ENCODE measurements around the gene TRIM3. TPM values are rescaled to one million over a fixed set of nuclear protein-coding genes. Genes with fewer than 3 reads are reported as not detected.
A peak's percentile ranks its signal among the peaks of the same experiment; 100 is the strongest.

TRIM3 gene
- total RNA-seq, 1 donor from 2014 or later = 46.3 TPM

DNA sequence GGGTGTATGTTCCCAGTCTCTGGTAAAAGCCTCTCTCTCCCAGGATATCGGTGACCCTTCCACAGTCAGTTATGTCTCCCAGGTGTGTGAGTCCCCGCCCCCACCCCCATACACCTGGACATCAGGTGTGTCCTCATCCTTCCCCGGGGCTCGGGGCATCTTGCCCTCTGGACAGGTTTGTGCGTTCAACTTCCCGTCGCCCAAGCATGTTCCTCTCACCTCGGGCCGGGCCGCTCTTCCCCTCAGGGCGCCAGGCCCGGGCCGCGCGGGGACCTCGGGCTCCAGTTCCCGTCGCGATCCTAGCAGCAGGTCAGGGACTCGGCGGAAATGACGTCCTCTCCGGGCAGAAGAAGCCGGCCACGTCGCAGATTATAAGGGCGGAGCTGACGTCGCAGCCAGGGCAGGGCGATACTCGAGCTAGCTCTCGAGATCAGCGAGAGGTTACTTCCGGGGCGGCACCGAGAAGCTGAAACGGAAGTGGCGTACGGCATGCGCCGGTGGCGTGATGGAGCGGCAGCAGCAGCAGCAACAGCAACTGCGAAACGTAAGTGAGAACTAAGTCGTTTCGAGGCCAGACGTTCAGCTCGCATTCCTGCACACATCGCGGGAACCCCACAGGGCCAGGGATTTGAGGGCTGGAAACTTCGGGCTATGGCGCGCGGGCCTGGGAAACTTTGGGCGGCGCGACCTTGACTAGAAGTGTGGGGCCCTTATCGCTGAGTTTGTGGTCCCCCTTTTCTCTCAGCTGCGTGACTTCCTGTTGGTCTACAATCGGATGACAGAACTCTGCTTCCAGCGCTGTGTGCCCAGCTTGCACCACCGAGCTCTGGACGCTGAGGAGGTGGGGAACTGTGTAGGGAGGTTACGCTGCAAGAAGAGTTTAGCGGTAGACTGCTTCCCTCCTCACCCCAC, 7.5 kb upstream of the TRIM3 start, which contains the start of the genes ARFIP2 and TIMM10B:
TSS of gene ARFIP2 (minus strand) at position 320 of the 912 bp plus-strand sequence. CDS start 910 bp downstream, outside the sequence.
TSS of gene TIMM10B (plus strand) at position 490 of the 912 bp plus-strand sequence. CDS start at position 506, 16 bp downstream.
- peak; percentile 79 for DNase-seq (ENCODE audit: extremely low read depth, low read depth, low spot score)

DNA sequence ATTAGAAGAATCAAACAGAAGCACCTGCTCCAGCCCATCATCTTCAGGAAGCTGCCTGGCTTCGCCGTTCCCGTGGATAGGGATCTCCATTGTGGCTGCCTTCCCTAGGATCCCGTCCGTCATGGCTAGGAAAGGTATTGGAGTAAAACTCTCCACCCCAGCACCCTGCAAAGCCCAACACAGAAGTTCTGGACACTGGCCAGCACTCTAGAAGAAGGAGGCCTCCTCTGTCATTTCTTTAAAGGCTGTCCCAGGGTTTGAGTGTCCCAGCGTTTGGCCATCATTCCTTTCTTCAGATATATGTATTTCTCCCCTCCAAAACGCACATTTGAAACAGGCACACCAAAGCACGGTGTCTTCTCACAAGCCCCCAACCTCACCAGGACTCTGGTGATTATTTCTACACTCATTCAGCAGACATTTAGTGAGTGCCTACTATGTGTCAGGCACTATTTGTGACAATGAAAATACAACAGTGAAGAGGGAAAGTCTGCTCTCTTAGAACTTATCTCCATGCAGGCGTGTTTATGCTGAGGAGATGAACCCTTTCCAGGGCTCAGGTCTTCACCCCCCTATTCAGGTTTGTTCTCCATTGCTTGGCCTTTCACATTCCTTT, 6.7 kb upstream of the TRIM3 start:
- no peak for DNase-seq (ENCODE audit: extremely low read depth, low read depth, low spot score)

DNA sequence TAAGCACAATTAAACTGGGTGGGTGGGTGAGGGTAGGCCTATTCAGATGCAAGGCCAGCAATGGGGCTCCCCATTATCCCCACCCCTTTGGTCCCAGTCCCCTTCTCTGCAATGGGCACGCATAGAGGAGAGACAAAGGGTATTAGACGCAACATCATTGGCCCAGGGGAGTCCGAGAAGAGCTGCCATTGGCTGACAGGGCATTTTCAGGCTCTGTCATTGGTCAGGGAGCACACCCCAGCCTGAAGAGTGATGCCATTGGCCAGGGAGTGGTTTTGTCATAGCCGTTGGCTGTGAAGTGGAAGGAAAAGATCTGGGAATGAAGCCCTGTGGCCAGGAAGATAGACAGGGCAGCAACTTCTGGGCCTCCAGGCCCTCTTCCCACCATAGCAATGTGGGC, 2.8 kb upstream of the TRIM3 start:
- no peak for DNase-seq (ENCODE audit: extremely low read depth, low read depth, low spot score)

DNA sequence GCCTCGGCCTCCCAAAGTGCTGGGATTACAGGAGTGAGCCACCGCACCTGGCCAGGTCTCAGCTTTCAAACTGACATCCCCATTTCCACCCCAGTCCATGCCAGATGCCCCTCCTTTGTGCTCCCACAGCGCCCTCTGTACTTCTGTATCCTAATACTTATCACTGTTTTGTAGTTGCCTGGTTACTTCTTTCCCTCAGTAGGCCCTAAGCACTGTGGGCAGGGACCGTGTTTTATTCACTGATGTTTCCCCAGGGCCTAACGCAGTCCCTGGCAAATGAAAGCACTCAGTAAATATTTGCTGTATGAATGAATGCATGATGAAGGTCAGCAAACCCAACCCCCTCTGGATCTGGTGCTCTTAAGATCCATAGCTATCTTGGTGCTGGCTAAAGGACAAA, 2.2 kb upstream of the TRIM3 start:
- DNase-seq (ENCODE audit: extremely low read depth, low read depth, low spot score) = no peak

DNA sequence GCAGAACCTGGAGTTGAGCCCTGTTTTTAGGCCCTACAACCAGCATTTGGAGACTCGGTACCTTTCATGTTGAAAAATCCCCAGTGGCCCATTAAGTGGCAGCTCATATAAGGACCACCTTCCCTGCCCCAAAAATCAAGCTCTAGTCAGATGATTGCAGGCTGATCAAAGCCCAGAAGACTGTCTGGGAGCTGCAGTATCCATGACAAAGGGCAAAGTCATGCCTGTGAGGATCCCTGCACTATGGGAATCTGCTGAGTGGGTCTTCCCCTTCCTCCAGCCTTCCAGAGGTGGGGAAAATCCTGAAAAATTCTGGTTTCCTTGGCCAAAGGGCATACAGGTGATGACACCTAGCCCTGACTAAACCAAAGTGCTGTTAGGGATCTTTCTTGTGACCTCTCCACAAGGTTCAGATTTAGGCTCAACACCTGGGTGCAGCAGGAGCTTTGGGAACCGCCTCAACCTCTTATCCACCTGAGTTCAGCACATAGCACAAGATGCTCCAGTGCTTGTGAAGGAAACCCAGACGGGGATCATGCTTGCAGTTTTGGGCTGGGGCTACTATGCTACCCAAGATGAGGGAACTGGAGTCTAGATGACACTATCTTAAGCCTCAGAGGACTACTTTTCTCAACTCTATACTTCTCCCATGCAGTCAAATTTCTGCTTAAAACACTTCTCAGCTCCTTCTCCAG, 1.2 kb upstream of the TRIM3 start:
- DNase-seq (ENCODE audit: extremely low read depth, low read depth, low spot score) = no peak

DNA sequence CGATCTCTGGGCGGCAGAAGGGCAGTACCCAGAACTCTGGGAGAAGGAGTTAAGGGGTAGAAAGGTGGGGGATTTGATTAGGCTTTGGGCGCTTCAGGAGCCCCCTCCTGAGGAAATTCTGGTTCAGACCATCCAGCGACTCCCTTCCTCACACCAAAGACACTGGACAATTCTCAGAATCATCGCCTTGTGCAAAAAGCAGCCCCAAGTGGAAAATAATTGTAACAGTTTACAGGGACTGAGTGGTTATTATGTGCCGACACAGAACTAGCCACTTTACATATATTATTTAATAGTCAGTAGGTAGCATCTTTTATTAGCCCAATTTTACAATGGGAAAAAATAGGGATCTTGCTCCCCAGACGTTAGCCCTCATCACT, 662 bp upstream of the TRIM3 start:
- no peak for DNase-seq (ENCODE audit: extremely low read depth, low read depth, low spot score)

DNA sequence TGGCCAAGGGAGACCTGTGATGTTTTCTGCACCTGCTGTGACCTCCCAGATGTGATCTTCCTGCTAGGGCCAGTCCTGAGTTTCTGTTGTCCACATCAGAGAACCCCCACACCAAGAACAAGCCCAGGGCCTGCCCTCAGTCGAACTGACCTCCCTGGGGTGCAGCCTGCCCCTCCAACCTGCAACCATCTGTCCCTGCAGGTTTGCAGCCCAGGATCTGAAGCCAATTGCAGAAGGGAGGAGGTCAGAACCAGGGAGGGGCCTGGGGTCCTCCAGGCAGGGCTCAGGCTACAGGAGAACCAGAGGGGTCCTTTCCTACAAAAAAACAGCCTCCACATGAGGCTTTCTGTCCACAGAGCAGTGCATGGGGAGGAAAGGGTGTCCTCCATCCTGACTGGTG, 807 bp downstream of the TRIM3 start:
- no peak for DNase-seq (ENCODE audit: extremely low read depth, low read depth, low spot score)

DNA sequence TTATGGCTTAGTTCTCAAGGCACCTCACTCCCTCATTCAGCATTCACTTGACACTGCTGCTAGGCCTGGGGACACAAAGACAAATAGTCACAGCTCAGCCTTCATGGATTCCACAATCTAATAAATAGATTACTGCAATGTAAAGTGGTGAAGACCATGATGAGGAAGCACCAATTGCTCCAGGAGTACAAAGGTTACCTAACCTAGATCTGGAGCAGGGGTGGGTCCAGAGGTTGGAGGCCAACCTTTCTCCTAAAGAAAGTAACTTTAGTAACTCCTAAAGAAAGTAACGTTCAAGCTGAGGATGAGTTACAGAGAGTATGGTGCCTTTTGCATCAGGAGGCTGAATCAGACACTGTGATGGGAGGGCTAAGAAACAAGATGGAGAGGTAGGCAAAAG, 4.1 kb downstream of the TRIM3 start:
- DNase-seq (ENCODE audit: extremely low read depth, low read depth, low spot score) = no peak

DNA sequence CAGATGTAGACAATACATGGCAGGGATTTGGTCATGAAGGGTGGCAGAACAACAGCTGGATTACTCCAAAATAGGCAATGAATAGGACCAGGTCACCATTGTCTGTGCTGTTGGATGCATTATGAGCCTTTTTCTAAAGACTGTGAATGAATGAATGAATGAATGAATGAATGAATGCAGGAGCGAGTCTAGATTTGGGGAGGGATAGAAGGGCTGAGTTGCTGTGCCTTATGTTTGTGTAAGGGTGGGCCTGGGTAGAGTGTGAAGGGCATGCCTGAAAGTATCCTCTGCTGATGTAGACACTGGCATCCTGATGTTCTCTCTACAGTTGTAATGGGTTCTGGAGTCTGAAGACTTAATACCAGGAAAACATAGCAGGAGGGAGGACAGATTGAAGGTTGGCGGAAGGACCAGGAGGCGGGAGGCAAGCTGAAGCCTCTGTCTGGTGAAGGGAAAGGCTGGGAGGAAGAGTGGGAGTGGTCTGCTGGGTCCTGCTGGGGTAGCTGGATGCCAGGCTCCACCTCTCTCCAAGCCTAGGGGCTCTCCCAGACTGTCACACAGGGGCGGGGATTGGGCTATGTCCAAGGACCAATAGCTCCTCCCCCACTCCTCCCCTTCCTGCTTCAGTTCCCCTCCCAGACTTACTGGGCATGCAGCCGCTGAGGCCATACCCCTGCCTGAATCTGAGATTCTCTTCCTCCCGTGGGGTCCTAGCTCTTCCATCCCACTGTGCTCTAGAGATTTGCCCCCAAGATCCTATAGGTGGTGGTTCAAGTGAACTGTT, 4.8 kb downstream of the TRIM3 start:
- DNase-seq (ENCODE audit: extremely low read depth, low read depth, low spot score) = no peak

DNA sequence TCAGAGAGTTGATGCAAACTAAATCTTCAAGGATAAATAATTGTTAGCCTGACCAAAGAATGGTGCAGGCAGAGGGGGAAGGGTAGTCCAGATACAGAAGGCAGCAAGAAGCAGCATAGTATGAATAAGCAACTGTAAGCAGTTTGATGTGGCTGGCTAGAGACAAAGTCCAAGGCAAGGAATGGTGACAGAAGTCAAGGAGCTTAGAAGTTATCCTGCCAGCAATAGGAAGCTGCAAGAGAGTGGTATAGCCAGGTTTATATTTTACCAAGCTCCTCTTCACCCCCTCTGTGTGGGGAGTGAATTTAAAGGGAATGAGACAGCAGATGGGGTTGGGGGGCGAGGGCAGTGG, 14.7 kb downstream of the TRIM3 start:
- DNase-seq (ENCODE audit: extremely low read depth, low read depth, low spot score) = no peak

DNA sequence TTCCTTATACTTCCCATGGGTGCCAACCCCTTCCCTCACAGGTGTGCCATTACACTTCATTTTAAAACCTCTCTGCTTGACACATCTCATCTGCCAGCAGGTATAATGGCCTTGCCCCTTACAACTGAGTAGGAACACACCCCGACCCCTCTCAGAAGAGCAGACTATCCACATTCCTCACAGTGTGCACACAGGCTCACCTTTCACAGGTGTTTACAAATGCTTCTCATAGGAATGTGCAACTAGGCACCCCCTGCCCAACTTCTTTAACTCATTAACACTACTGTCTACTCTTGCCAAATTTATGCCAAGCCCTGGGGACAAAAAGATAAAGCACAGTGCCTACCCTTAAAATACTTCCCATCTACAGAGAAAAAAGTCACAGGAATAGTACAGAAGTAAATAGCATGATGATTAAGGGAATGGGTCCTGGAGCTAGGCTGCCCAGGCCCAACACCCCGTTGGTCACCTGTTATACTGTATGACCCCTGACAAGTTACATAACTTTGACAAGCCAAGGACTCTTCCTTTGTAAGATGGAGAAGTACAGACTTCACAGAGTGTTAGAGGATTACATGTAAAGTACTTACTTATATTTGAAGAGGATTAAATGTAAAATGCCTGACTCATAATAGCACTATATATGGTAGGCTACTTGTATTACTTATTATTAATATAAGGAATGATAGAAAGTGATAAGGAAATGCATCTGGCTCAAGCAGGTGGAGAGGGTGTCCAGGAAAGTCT, 15.2 kb downstream of the TRIM3 start:
- no peak for DNase-seq (ENCODE audit: extremely low read depth, low read depth, low spot score)

DNA sequence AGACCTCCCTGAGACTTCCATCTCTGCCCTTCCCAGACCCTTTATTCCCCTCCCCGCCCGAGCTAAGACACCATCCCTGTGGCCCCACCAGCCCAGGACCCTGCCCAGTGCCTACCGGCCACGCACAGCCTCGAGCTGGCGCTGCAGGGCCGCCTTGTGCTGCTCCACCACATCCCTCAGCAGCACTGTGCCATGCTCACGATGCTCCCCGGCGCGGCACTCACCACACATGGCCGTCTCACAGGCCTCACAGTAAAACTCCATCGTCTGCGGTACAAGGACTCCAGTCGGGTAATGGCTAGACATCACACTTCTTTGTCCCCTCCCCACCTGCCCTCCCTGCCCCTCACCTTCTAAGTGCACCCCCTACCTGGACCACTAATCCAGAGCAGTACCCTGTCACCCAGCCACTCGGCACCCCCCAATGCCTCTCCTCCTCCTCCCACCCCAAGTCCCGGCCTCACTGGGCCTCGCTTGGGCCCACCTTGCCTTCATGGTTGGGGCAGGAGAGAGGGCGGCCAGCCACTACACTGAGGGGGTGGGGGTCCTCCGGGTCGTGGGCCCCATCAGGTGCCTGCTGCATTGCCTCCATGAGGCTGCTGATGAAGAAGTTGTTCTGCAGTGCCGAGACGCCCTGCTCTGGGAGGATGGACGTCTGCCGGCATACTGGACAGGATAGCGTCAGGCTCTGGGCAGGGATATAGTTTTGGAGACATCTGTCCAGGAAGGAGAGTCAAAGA, 16.0 kb downstream of the TRIM3 start:
- DNase-seq (ENCODE audit: extremely low read depth, low read depth, low spot score) = no peak

DNA sequence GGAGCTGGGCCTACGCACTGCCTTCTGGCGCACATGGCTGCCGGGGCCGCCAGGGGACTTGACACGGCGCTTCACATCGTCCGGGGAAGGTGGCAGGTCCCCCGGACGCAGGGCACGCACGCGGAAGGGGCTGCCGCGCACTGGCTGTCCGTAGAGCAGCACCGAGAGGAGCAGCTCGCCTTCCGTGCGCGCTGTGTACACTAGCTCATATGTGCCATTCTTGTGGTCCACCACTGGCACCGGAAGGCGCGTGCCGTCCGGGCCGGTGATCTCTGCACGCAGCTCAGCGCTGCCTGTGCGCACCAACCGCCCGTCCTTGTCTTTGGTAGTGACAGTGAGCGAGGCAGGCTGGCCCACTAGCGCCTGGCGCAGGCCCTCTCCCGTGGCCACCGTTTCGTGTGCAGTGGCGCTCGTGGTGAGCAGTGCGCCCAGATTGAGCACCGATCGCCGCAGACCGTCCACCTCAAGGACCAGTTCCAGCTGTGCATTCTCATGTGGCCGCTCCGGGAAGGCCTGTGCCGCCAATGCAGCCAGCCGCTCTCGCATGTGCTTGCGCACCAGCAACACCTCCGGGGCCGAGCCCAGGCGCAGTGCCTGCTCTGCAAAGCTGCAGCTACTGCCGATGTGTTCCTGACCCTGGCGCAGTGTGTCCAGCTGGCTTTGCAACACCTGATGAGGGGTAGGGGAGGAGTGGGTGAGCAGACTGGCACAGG, 17.2 kb downstream of the TRIM3 start:
- no peak for DNase-seq (ENCODE audit: extremely low read depth, low read depth, low spot score)

DNA sequence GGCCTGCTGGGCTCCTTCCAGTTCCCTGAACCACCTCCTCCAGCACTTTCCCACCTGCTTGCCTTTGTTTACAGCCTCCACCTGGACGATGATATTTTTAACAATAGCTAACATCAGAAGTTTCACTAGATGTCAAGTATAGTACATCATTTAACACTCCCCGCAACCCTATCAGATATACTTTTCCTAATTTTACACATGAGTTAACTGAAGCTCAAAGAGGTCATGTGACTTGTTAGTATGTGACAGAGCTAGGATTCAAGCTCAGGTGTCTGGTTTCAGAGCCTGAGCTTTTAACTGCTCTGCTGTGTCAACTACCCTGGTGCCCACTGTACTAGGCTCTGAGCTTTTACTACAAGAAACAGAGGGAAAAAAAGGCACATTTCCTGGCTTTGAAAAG, 18.7 kb downstream of the TRIM3 start:
- no peak for DNase-seq (ENCODE audit: extremely low read depth, low read depth, low spot score)

DNA sequence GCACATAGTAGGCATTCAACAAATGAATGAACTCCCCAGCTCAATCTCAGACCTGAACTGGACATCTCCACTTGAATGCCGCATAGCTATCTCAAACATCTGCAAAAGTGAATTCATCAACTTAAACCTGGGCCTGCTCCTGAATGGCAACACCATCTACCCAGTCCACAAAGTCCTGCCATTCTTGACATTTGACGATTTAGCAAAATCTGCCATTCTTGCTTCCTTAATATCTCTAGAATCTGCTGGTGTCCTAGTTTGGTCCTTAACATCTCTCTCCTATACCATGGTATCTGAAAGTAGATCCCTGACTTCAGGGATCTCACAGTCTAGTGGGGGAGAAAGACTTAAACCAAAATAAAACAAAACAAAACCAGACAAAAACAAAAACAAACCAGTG, 20.6 kb downstream of the TRIM3 start:
- no peak for DNase-seq (ENCODE audit: extremely low read depth, low read depth, low spot score)

DNA sequence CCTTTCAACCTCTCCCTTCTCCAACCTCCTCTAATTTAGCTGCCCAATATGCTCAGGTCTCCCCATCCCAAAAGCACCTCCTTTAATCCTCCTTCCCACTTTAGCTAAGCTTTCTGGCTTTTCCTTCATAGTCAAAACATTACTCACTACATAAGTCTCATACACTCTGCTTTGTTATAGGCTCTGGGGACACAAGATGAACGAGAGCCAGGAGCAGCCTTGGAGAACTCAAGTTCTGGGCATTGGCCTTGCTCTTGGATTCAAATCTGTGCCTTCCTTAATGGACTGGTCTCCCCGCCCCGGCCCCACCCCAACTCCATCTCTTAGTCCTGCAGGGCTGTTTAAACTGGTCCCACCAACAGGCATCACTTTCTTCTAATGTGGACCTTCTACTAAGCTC, 21.5 kb downstream of the TRIM3 start:
- DNase-seq (ENCODE audit: extremely low read depth, low read depth, low spot score) = no peak

DNA sequence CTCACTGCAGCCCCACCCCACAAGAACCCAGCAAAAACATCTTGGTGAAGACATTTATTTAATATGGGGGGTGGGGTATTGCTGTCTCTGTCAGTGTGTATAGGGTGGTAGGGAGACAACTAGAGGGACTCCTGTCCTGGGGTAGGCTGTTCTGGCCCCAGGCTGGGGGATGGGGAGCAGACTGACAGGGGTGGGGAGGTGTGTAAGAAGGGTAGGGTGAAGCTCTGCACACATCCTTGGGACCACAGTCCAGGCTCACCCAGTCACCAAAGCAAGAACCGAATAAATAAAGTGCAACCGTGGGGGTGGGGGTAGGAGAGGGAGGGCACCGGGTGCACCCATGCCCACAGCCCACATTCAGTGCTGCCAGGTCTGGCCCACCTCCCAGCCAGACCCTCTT, 25.2 kb downstream of the TRIM3 start:
- DNase-seq (ENCODE audit: extremely low read depth, low read depth, low spot score) = no peak

DNA sequence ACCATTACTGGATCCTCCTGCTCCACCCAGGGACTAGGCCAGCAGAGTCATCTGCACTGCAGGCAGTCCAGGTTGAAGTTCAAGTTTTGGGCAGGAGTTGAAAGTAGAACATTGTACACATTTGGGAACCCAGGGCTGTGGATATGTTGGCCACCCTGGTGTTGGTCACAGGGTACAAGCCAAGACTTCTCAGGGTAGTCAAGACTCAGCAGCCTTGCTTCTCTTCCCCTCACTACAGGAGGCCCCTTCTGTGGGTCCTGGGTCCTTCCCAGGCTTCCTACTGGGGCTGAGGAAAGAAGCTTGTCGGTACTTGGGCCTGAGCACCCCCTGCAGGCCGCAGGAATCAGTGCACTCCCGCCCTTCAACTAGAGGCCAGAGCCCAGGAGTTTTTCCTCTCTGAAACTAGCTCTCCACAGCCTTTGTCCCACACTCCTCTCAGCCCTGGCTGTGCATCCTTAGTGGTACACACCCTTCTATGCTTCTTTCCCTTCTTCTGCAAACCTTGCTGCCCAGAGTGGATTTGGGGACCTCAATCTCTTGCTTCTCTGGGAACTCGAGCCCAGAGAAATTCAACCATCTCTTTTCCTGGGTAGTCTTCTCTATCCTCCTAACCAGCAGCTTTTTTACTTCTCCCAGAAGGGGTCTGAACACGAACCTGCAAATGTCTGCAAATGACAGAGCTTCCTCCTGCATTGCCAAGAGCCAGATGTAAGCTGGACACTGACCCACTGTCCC, 30.3 kb downstream of the TRIM3 start:
- no peak for DNase-seq (ENCODE audit: extremely low read depth, low read depth, low spot score)
